ENCODE data around the gene MSI2. TPM values are rescaled to one million over a fixed set of nuclear protein-coding genes. Genes with fewer than 3 reads are reported as not detected.
A peak's percentile ranks its signal among the peaks of the same experiment; 100 is the strongest.

The MSI2 gene
- total RNA-seq, 1 donor from 2014 or later = 67.9 TPM

DNA sequence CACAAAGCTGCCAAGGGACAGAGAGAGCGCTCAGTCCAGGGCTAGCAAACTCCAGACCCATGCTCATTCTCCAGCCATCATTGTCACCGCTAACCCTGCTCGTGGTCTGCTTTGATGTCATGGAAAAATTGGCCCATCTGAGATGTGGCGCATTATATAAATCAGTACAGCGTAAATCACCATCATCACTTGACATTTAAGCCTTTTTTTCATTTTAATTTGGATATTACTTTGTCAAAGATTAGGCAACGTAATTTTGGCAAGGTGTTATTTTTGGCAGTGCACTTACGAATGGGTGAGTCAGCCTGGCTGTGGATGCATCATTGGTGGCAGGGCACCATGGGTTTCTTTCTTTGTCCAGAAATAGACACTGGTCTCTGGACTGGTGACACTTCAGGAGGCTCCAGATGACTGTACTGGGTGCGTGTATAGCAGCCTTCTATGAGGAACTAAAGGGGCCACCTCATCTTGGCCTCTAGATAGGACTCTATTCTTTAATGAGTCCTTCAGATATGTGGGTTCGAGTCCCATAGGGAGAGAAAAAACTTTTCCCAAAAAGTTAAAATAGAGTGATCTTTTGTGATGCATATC, 166.3 kb downstream of the MSI2 start:
- Mint-ChIP-seq H3K9me3 (ENCODE audit: unreplicated experiment) (no peaks in the 10 kb centered on the region), H3K36me3 (ENCODE audit: low read depth, unreplicated experiment) (peaks cover 8% of the 10 kb centered on the region), H3K27me3 (ENCODE audit: low read depth, unreplicated experiment) (no peaks in the 10 kb centered on the region), H3K27ac (ENCODE audit: unreplicated experiment) (no peak overlapping the region), H3K4me3 (ENCODE audit: unreplicated experiment) (no peak overlapping the region), H3K4me1 (ENCODE audit: low read depth, unreplicated experiment) (peaks cover 12% of the 10 kb centered on the region)
- no peaks in the 10 kb centered on the region for H3K36me3 ChIP-seq (ENCODE audit: insufficient read depth, low read length)
- DNase-seq (ENCODE audit: low read depth) (peak; percentile 70), FAIRE-seq (no peak)
- no peak overlapping the region for H3K27ac ChIP-seq (ENCODE audit: low read depth, low read length)
- H3K79me2 ChIP-seq (ENCODE audit: insufficient read depth, low read length) = peaks cover 8% of the 10 kb centered on the region
- H2AFZ ChIP-seq (ENCODE audit: low read depth, low read length) = no peak overlapping the region
- no peaks in the 10 kb centered on the region for H3K9me3 ChIP-seq (ENCODE audit: insufficient read depth, low read depth, low read length)
- H3K4me3 ChIP-seq (ENCODE audit: insufficient read depth, low read depth, low read length) = no peak overlapping the region
- peaks cover 5% of the 10 kb centered on the region for H4K20me1 ChIP-seq (ENCODE audit: insufficient read depth, low read length)
- no peak overlapping the region for H3K4me2 ChIP-seq (ENCODE audit: low read length)
- no peak for TF ChIP-seq EZH2 (IDR thresholded peaks at IDR 0.05; ENCODE audit: insufficient read depth, low read length)
- TF ChIP-seq CTCF (IDR thresholded peaks at IDR 0.05; ENCODE audit: insufficient read depth, low read depth, low read length) = no peak
- no peak overlapping the region for H3K9ac ChIP-seq (ENCODE audit: low read length)
- H3K27me3 ChIP-seq (ENCODE audit: insufficient read depth, low read length) = no peaks in the 10 kb centered on the region
- peaks cover 23% of the 10 kb centered on the region for H3K4me1 ChIP-seq (ENCODE audit: insufficient read depth, low read length)

- peaks cover 8% of the 10 kb centered on the region for H3K36me3 Mint-ChIP-seq (ENCODE audit: low read depth, unreplicated experiment)
- FAIRE-seq (no peak), DNase-seq (ENCODE audit: low read depth) (no peak)
- Histone ChIP-seq H3K4me1 (ENCODE audit: insufficient read depth, low read length) (peaks cover 23% of the 10 kb centered on the region), H3K4me3 (ENCODE audit: insufficient read depth, low read depth, low read length) (no peak overlapping the region), H3K4me2 (ENCODE audit: low read length) (no peak overlapping the region), H3K27ac (ENCODE audit: low read depth, low read length) (no peak overlapping the region), H3K36me3 (ENCODE audit: insufficient read depth, low read length) (no peaks in the 10 kb centered on the region), H3K9ac (ENCODE audit: low read length) (no peak overlapping the region), H3K79me2 (ENCODE audit: insufficient read depth, low read length) (peaks cover 8% of the 10 kb centered on the region), H3K27me3 (ENCODE audit: insufficient read depth, low read length) (no peaks in the 10 kb centered on the region), H4K20me1 (ENCODE audit: insufficient read depth, low read length) (peaks cover 5% of the 10 kb centered on the region), H3K9me3 (ENCODE audit: insufficient read depth, low read depth, low read length) (no peaks in the 10 kb centered on the region), H2AFZ (ENCODE audit: low read depth, low read length) (no peak overlapping the region)
- H3K9me3 Mint-ChIP-seq (ENCODE audit: unreplicated experiment) = no peaks in the 10 kb centered on the region
- peaks cover 12% of the 10 kb centered on the region for H3K4me1 Mint-ChIP-seq (ENCODE audit: low read depth, unreplicated experiment)
- TF ChIP-seq CTCF (IDR thresholded peaks at IDR 0.05; ENCODE audit: insufficient read depth, low read depth, low read length) (no peak), EZH2 (IDR thresholded peaks at IDR 0.05; ENCODE audit: insufficient read depth, low read length) (no peak)
- H3K27ac Mint-ChIP-seq (ENCODE audit: unreplicated experiment) = peak overlapping the region; percentile 54
- H3K27me3 Mint-ChIP-seq (ENCODE audit: low read depth, unreplicated experiment) = no peaks in the 10 kb centered on the region
- H3K4me3 Mint-ChIP-seq (ENCODE audit: unreplicated experiment) = no peak overlapping the region
These were observed 167.2 kb downstream of the MSI2 start for GRCh38 chr17:57423541-57423940.

GRCh38 chr17:57424273-57424672, 167.9 kb downstream of the MSI2 start:
- no peak overlapping the region for H3K9ac ChIP-seq (ENCODE audit: low read length)
- H3K79me2 ChIP-seq (ENCODE audit: insufficient read depth, low read length) = peaks cover 9% of the 10 kb centered on the region
- H3K27ac ChIP-seq (ENCODE audit: low read depth, low read length) = no peak overlapping the region
- no peak overlapping the region for H3K4me3 ChIP-seq (ENCODE audit: insufficient read depth, low read depth, low read length)
- FAIRE-seq = no peak
- DNase-seq (ENCODE audit: low read depth) = no peak
- peaks cover 12% of the 10 kb centered on the region for H3K4me1 Mint-ChIP-seq (ENCODE audit: low read depth, unreplicated experiment)
- peaks cover 8% of the 10 kb centered on the region for H3K36me3 Mint-ChIP-seq (ENCODE audit: low read depth, unreplicated experiment)
- H3K27me3 ChIP-seq (ENCODE audit: insufficient read depth, low read length) = no peaks in the 10 kb centered on the region
- H3K27ac Mint-ChIP-seq (ENCODE audit: unreplicated experiment) = no peak overlapping the region
- H3K9me3 Mint-ChIP-seq (ENCODE audit: unreplicated experiment) = no peaks in the 10 kb centered on the region
- H3K4me1 ChIP-seq (ENCODE audit: insufficient read depth, low read length) = peaks cover 23% of the 10 kb centered on the region
- peak overlapping the region; percentile 48 for H3K4me2 ChIP-seq (ENCODE audit: low read length)
- H3K27me3 Mint-ChIP-seq (ENCODE audit: low read depth, unreplicated experiment) = no peaks in the 10 kb centered on the region
- H3K36me3 ChIP-seq (ENCODE audit: insufficient read depth, low read length) = no peaks in the 10 kb centered on the region
- TF ChIP-seq EZH2 (IDR thresholded peaks at IDR 0.05; ENCODE audit: insufficient read depth, low read length) (no peak), CTCF (IDR thresholded peaks at IDR 0.05; ENCODE audit: insufficient read depth, low read depth, low read length) (no peak)
- no peak overlapping the region for H3K4me3 Mint-ChIP-seq (ENCODE audit: unreplicated experiment)
- no peak overlapping the region for H2AFZ ChIP-seq (ENCODE audit: low read depth, low read length)
- H3K9me3 ChIP-seq (ENCODE audit: insufficient read depth, low read depth, low read length) = no peaks in the 10 kb centered on the region
- peaks cover 5% of the 10 kb centered on the region for H4K20me1 ChIP-seq (ENCODE audit: insufficient read depth, low read length)
